ENCODE measurements around the gene XRCC2.

XRCC2 gene

GRCh38 chr7:152608656-152609055, 67.3 kb downstream of the XRCC2 start:
- no peak for DNase-seq

- no peak for DNase-seq
Observed at GRCh38 chr7:152608208-152608607, 67.7 kb downstream of the XRCC2 start.

- DNase-seq = no peak
Observed at GRCh38 chr7:152607007-152607406, 68.9 kb downstream of the XRCC2 start.

- no peak for DNase-seq
Observed at GRCh38 chr7:152602962-152603361, 73.0 kb downstream of the XRCC2 start.

- no peak for DNase-seq
Observed at GRCh38 chr7:152601305-152601798, 74.6 kb downstream of the XRCC2 start.

GRCh38 chr7:152600266-152600665, 75.7 kb downstream of the XRCC2 start:
- DNase-seq = no peak

GRCh38 chr7:152597507-152597906, 78.4 kb downstream of the XRCC2 start:
- DNase-seq = no peak

- no peak for DNase-seq
Observed at GRCh38 chr7:152596824-152597223, 79.1 kb downstream of the XRCC2 start.
